HG03378 (cell line): ENCODE results near the gene CLHC1.
"Not testable (repeated sequence)": the region's sequence is repeated elsewhere in the genome, so short reads cannot be mapped to it uniquely, and the experiment has no call there.

ENCODE experiments used
- ATAC-seq: cut with Tn5 transposase; IDR thresholded peaks from one replicate; pipeline ENCODE4 v1.9.1; 2021; ENCODE audit warnings: mild to moderate bottlenecking, moderate library complexity; ENCODE audit not compliant: unreplicated experiment

CLHC1 gene

DNA sequence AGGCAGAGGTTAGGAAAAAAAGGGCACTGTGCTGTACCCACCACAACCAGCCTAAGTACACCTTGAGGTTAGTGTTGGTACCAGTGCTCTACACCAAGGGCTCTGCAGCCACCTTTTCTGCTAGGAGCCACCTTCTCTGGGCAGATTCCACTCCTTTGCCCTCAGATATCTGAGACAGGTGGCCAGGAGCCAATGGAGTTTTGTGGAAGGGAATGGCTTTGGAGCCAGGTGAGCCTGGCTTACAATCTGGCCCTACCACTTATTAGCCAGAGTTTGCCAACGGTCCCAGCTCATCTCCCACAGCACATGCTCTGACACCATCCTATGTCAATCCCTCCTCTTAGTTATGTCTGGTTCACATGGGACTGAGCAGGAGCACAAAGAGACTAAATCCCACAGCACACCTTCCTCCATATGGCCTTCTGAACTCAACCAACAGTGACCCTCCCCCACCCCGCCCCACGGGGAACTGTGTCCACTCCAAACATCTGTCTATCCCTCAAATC, 77.5 kb downstream of the CLHC1 start:
- ATAC-seq = no peak

- ATAC-seq = no peak
Measured at GRCh38 chr2:55153584-55154299, 78.4 kb downstream of the CLHC1 start.

GRCh38 chr2:55152475-55153412, 79.3 kb downstream of the CLHC1 start:
- no peak for ATAC-seq

DNA sequence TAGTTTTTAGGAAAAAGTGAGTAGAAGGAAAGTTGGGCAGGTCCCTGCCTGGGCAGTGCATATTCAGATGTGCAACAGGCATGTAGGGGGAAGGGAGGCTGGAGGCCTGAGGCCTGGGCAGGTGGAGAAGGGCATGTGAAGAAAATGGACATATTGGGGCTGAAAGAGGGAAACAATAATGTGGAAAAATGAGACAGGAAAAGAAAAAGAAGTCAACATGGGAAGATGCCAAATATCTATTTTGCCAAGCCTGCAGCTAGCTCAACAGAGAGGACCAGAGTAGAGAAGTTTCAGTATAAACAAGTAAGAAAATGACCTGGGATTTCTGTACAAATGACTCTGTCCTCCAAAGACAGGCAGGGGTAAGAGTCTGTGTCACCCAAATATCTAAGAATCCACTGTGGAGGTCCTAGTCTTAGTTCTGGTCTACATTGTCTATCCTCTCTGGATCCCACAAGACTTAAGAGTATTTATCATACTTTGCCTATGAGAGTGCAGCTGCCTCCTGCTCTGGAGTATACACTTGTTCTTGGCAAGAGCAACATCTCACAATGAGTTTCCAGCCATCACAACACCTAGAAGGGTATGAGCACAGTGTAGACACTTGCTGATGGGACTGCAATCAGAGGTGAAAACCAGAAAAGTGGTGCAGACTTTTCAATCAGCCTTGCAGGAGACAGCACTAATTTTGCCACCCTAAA, 80.2 kb downstream of the CLHC1 start:
- ATAC-seq = no peak

DNA sequence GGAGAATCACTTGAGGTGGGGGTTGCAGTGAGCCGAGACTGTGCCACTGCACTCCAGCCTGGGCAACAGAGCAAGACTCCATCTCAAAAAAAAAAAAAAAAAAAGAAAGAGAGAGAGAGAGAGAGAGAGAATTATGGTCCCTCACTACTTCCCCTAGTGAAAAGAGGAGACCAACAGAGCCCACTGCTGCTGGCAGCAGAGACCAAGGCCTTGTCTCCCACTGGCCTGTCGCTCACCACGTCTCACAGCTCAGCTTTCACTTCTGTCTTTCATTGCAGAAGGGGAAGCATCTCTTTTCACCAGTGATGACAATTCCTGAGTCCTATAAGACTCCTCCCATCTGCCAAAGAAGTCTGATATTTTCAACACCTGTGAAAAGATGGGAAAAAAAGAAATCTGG, 81.3 kb downstream of the CLHC1 start:
- ATAC-seq = peak; percentile 56

DNA sequence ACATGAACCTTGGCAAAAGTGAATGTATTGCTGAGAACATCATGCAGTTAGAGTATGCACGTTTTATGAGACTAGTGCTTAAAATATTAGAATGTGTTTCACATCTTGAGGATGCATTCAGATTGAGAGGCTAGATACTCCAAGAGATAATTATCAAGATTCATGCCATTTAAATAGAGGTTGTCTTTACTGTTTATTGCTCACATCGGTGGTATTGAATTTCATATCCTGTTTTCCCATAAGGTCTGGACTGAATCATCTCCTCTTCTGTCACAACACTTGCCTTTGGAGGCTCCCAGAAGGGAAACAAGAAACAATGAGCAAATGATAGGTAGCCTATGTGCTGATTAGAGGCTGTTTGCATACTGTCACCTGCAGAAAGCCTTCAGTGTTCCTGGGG, 83.8 kb downstream of the CLHC1 start:
- no peak for ATAC-seq

GRCh38 chr2:55147531-55147930, 84.6 kb downstream of the CLHC1 start:
- no peak for ATAC-seq

DNA sequence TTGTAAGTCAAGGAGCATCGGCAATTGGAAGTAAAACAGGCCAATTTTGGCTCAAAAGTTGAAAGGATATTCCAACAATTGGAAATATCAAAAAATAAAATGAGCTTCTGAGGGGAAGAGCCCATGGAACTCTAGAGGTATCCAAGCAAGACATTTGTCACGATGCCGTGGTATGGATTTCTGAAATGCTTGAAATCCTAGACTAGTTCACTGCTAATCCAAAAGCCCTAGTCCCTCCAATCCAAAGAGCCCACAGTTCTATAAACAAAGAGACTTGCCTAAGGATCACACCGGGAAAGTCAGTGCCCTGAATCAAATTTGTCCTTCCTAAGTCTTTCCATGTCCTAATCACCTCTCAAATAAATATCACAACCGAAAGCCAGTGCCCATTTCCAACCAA, 85.1 kb downstream of the CLHC1 start:
- no peak for ATAC-seq

- ATAC-seq = no peak
Measured at GRCh38 chr2:55146263-55146662, 85.8 kb downstream of the CLHC1 start.

DNA sequence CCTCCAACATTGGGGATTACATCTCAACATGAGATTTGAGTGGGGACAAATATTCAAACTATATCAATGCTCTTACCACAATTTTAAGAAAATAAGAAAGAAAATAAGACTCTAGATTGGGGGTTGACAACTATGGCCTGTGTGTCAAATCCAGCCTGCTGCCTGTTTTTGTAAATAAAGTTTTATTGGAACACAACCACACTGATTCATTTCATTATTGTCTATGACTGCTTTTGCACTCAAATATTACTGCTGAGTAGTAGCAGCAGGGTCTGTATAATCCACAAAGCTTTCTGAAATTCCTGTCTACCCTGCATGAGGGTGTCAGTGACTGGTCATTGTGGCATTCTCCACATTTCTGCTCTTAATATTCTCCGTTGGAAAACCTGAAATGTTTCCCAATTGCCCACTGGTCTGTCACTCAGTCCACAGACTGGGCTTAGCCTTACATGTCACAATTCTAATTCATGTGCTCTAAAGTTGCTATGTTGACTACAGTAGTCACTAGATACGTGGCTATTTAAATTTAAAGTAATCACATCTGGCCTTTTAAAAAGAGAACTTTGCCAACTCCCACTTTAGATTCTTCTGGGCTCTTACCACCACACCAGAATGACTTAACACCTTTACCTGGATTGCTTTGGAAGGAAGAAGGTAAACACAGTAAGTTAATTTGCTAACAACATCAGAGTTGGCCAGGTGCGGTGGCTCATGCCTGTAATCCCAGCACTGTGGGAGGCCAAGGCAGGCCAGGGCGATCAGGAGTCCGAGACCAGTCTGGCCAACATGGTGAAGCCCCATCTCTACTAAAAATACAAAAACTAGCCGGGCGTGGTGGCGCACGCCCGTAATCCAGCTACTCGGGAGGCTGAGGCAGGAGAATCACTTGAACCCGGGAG, 86.9 kb downstream of the CLHC1 start:
- no peak for ATAC-seq

- not testable (repeated sequence) for ATAC-seq
Measured at GRCh38 chr2:55143706-55144105, 88.4 kb downstream of the CLHC1 start.

GRCh38 chr2:55142518-55142917, 89.6 kb downstream of the CLHC1 start:
- ATAC-seq = no peak

DNA sequence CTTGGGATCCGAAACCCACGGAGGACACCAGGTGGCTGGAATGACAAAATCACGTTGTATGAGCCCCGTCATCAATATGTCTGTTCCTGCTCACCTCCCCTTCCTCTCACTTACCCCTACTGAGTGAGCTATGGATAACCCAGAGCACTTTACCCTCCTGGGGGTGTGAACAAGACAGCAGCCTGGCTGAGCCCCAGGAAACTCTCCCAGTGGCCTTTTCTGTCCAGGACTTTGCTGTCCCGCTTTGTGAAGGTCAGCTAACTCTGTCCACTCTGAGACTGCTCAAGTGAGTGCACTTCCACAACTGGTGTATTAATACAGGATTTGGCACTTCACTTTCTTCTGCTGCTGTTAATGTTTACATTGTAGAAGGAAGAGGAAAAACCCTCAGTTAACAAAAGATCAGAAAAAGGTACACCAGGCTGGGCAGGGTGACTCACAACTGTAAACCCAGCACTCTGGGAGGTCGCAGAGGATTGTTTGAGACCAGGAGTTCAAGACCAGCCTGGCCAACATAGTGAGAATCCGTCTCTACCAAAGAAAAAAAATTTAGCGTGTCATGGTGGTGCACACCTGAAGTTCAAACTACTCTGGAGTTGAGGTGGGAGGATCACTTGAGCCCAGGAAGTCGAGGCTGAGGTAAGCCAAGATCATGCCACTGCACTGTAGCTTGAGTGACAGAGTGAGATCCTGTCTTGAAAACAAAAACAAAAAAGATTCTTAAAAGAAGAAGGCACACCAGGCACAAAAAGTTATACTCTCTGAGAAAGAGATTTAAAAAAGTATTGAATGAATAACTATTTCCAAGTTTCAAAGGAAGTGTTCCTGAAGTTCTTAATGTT, 90.3 kb downstream of the CLHC1 start:
- ATAC-seq = no peak

DNA sequence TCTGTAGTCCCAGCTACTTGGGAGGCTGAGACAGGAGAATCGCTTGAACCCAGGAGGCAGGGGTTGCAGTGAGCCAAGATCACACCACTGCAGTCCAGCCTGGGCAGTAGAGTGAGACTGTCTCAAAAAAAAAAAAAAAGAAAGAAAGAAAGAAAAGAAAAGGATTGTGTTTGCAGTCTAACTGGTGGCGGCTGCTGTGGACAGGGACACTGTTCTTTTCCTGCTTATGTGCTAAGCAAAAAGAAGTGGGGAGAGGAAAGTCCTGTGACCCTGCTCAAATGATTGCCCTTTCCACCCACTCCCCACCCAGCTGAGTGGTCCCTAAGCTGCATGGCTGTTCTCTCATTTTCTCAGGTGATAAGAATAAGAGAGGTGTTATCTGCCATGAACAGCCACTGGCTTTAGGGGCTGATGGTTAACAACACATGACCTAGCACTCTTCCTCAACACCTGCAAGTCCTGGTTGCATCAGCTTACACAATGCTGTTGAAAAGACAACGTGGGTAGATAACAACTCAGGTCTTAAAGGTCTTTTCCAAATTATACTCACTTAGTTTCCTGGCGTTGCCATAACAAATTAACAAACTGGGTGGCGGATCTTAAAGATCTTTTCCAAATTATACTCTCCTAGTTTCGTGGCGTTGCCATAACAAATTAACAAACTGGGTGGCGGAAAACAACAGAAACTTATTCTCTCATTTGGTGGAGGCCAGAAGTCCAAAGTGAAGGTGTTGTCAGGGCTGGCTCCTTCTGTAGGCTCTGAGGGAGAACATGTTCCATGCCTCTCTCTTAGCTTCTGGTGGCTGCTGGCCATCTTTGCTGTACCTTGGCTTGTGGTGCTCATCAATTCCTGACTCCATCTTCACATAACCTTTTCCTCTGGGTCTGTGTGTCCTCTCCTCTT, 91.5 kb downstream of the CLHC1 start:
- no peak for ATAC-seq

GRCh38 chr2:55139305-55139704, 92.8 kb downstream of the CLHC1 start:
- no peak for ATAC-seq

GRCh38 chr2:55138882-55139229, 93.2 kb downstream of the CLHC1 start:
- ATAC-seq = no peak

- ATAC-seq = no peak
Measured at GRCh38 chr2:55138014-55138881, 93.8 kb downstream of the CLHC1 start.
